ENCODE results near the gene TMBIM6. TPM values are rescaled to one million over a fixed set of nuclear protein-coding genes. Genes with fewer than 3 reads are reported as not detected.

TMBIM6 gene
- total RNA-seq, 1 experiment from 2014 or later = 402 TPM

DNA sequence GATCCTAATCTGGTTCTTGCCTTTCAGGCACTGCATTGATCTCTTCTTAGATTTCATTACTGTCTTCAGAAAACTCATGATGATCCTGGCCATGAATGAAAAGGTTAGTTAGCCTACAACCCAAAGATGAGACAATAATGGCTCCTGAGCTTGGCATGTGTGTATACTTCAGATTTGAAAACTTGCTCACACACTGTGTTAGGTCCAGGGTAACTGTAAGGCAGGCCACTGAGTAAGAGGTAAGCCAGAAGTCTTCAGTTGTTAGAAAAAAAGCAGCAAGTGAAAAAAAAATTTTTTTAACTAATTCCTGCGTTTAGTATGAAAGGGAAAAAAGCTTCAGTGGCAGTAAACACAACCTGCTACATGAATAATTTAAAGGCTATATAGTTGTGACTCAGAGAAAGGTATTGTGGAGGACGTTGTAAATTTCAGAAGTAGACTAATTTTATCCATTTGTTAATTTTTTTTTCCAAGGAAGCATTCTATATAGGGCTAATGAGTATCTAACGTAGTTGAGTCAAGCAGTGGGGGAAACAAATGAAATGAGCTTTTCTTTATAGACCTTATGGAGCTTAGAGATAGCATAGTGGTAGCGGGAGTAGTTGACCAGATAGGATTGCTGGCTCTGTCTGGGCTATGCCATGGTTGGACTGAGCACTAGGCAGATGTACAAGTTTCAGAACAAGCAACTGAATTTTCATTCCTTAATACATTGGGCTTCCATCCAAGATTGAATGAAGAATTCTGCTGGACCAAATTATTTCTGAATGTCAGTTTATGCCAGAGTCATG is 20.5 kb downstream of the TMBIM6 start:
- H3K27me3 ChIP-seq (ENCODE audit: low read length) = no peaks in the 10 kb centered on the region
- no peaks in the 10 kb centered on the region for H3K4me1 ChIP-seq (ENCODE audit: insufficient read depth, low read length)
- ChIA-PET POLR2A (ENCODE audit: unreplicated experiment) (no interaction called here), CTCF (no interaction called here)
- BruUV-seq (replicated peaks) = no TSS peak
- ATAC-seq = no peak
- H4K20me1 ChIP-seq (ENCODE audit: low read length) = peaks cover 8% of the 10 kb centered on the region; the same call in 1 of the 2 replicates
- intact Hi-C loops (cut with micrococcal nuclease) = no loop called here
- no peak overlapping the region for H3K4me3 ChIP-seq (ENCODE audit: low read length)
- no peak overlapping the region for H3K9ac ChIP-seq (ENCODE audit: low read length)
- H3F3A ChIP-seq (ENCODE audit: low read length, unreplicated experiment) = no peaks in the 10 kb centered on the region
- no peak overlapping the region for H2AFZ ChIP-seq (ENCODE audit: low read length)
- no peaks in the 10 kb centered on the region for H3K9me3 ChIP-seq (ENCODE audit: low read length)
- no peak for DNase-seq
- H3K36me3 ChIP-seq (ENCODE audit: low read depth, low read length) = peaks cover 64% of the 10 kb centered on the region
- H3K9me2 ChIP-seq (replicated peaks; ENCODE audit: low read length) = no peaks in the 10 kb centered on the region
- no peak for TF ChIP-seq EZH2phosphoT487 (IDR thresholded peaks at IDR 0.05; ENCODE audit: borderline replicate concordance, low read length)
- TF ChIP-seq, protein P1, sequence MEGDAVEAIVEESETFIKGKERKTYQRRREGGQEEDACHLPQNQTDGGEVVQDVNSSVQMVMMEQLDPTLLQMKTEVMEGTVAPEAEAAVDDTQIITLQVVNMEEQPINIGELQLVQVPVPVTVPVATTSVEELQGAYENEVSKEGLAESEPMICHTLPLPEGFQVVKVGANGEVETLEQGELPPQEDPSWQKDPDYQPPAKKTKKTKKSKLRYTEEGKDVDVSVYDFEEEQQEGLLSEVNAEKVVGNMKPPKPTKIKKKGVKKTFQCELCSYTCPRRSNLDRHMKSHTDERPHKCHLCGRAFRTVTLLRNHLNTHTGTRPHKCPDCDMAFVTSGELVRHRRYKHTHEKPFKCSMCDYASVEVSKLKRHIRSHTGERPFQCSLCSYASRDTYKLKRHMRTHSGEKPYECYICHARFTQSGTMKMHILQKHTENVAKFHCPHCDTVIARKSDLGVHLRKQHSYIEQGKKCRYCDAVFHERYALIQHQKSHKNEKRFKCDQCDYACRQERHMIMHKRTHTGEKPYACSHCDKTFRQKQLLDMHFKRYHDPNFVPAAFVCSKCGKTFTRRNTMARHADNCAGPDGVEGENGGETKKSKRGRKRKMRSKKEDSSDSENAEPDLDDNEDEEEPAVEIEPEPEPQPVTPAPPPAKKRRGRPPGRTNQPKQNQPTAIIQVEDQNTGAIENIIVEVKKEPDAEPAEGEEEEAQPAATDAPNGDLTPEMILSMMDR (conservative IDR thresholded peaks at IDR 0.05; ENCODE audit: low read depth, low read length) = no peak
- TF ChIP-seq EZH2 (IDR thresholded peaks at IDR 0.05; ENCODE audit: low read length, unreplicated experiment) = no peak
- H3K4me2 ChIP-seq (ENCODE audit: low read length) = no peak overlapping the region
- H3K79me2 ChIP-seq (ENCODE audit: low read length) = no peaks in the 10 kb centered on the region
- no peak overlapping the region for H3K27ac ChIP-seq (ENCODE audit: low read length)

DNA sequence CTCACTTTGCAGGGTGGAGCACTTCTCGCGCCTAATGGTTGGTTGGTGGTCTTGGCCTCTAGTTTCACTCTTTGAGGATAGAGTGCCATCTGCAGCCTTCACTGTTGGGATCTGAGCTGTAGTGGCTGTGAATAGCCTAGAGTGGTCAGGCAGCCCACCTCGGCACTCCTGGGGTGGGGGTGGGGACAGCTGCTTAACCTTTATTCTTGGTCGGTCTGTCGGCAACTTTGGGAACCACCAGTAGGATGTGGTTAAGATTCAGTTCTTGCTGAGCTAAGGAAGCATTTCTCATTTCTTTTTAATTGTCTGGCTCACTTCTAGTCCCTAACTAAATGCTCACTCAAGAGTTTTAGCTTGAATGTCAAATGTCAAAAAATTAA is 21.1 kb downstream of the TMBIM6 start:
- DNase-seq (no peak), ATAC-seq (no peak)
- Histone ChIP-seq H3K9me3 (ENCODE audit: low read length) (no peaks in the 10 kb centered on the region), H3K36me3 (ENCODE audit: low read depth, low read length) (peaks cover 59% of the 10 kb centered on the region), H3K27me3 (ENCODE audit: low read length) (no peaks in the 10 kb centered on the region), H3K9ac (ENCODE audit: low read length) (no peak overlapping the region), H3K79me2 (ENCODE audit: low read length) (no peaks in the 10 kb centered on the region), H3K4me2 (ENCODE audit: low read length) (no peak overlapping the region), H2AFZ (ENCODE audit: low read length) (no peak overlapping the region), H3K9me2 (replicated peaks; ENCODE audit: low read length) (no peaks in the 10 kb centered on the region), H3K27ac (ENCODE audit: low read length) (no peak overlapping the region), H3K4me1 (ENCODE audit: insufficient read depth, low read length) (no peaks in the 10 kb centered on the region), H3F3A (ENCODE audit: low read length, unreplicated experiment) (no peaks in the 10 kb centered on the region), H4K20me1 (ENCODE audit: low read length) (peaks cover 8% of the 10 kb centered on the region; the same call in 1 of the 2 replicates), H3K4me3 (ENCODE audit: low read length) (no peak overlapping the region)
- TF ChIP-seq EZH2 (IDR thresholded peaks at IDR 0.05; ENCODE audit: low read length, unreplicated experiment) = no peak
- no peak for TF ChIP-seq EZH2phosphoT487 (IDR thresholded peaks at IDR 0.05; ENCODE audit: borderline replicate concordance, low read length)
- TF ChIP-seq, protein P1 (conservative IDR thresholded peaks at IDR 0.05; ENCODE audit: low read depth, low read length) = no peak
- ChIA-PET POLR2A (ENCODE audit: unreplicated experiment) (no interaction called here), CTCF (no interaction called here)
- intact Hi-C loops (cut with micrococcal nuclease) = no loop called here
- BruUV-seq (replicated peaks) = no TSS peak

DNA sequence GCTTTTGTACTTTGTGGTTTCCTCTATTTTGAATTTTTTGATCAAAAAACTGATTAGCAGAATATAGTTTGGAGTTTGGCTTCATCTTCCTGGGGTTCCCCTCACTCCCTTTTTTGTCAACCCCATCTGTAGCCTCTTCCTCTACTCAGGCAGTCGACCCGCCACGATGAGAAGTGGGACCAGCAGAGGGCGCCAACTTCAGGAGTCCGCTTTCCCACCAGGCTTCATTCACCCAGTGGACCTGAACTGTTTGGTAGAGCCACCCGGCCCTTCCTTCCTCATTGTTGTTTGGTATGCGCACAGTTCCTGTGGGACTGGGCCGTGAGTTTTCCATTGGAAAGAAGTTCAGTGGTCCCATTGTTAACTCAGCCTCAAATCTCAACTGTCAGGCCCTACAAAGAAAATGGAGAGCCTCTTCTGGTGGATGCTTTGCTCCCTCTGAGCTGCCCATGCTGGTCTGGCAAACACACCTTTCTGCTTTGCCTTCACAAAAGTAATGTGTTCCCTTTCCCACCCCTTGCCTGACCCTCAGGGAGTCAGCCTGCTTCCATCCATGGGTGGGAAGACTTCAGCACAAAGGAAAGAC is 21.7 kb downstream of the TMBIM6 start:
- H3K9ac ChIP-seq (ENCODE audit: low read length) = no peak overlapping the region
- peaks cover 8% of the 10 kb centered on the region; the same call in 1 of the 2 replicates for H4K20me1 ChIP-seq (ENCODE audit: low read length)
- no peaks in the 10 kb centered on the region for H3K4me1 ChIP-seq (ENCODE audit: insufficient read depth, low read length)
- no peak overlapping the region for H3K4me3 ChIP-seq (ENCODE audit: low read length)
- peaks cover 53% of the 10 kb centered on the region for H3K36me3 ChIP-seq (ENCODE audit: low read depth, low read length)
- ATAC-seq (peak; percentile 37; the same call in 1 of the 2 replicates), DNase-seq (peak; percentile 45)
- H3K4me2 ChIP-seq (ENCODE audit: low read length) = no peak overlapping the region
- no TSS peak for BruUV-seq (replicated peaks)
- H3K9me3 ChIP-seq (ENCODE audit: low read length) = no peaks in the 10 kb centered on the region
- H3K27ac ChIP-seq (ENCODE audit: low read length) = no peak overlapping the region
- H2AFZ ChIP-seq (ENCODE audit: low read length) = no peak overlapping the region
- POLR2A ChIA-PET (ENCODE audit: unreplicated experiment) = no interaction called here
- no peak for TF ChIP-seq EZH2phosphoT487 (IDR thresholded peaks at IDR 0.05; ENCODE audit: borderline replicate concordance, low read length)
- no peak for TF ChIP-seq EZH2 (IDR thresholded peaks at IDR 0.05; ENCODE audit: low read length, unreplicated experiment)
- TF ChIP-seq, protein P1 (conservative IDR thresholded peaks at IDR 0.05; ENCODE audit: low read depth, low read length) = peak; percentile 85
- no peaks in the 10 kb centered on the region for H3K27me3 ChIP-seq (ENCODE audit: low read length)
- H3F3A ChIP-seq (ENCODE audit: low read length, unreplicated experiment) = no peaks in the 10 kb centered on the region
- no peaks in the 10 kb centered on the region for H3K79me2 ChIP-seq (ENCODE audit: low read length)
- H3K9me2 ChIP-seq (replicated peaks; ENCODE audit: low read length) = no peaks in the 10 kb centered on the region
- CTCF ChIA-PET = no interaction called here
- intact Hi-C loops (cut with micrococcal nuclease) = no loop called here

Measured in PC-3 (cell line).